H1 (cell line): ENCODE measurements around the gene PODN. TPM values are rescaled to one million over a fixed set of nuclear protein-coding genes. Genes with fewer than 3 reads are reported as not detected.

ENCODE experiments used
- CTCF ChIA-PET: fragments of 300-600 bp; sonication (Branson Sonifier 250); formaldehyde crosslinking; loops from one replicate; lab custom pipeline; 2021; ENCODE audit not compliant: partially characterized antibody; lab: Charles Lee
- POLR2A ChIA-PET: fragments of 300-600 bp; sonication (Branson Sonifier 250); formaldehyde crosslinking; loops from one replicate; lab custom pipeline; 2021; ENCODE audit warnings: inconsistent platforms; ENCODE audit not compliant: partially characterized antibody; lab: Charles Lee
- DNase-seq, 2 experiments: peaks; one replicate each; pipeline versions ENCODE4 v3.0.0 to v3.0.0-alpha.2; 2010 to 2022; ENCODE audit warnings: low spot score in 2 of 2, low read depth in 1 of 2, mixed read lengths in 1 of 2
- FAIRE-seq: peaks from 2 replicates; lab custom pipeline; 2011; peaks lifted over from hg19 to GRCh38; lab: Jason Lieb, UNC
- H2AFZ ChIP-seq: 2 replicates; pipeline ENCODE4 v1.8.1; 2012; ENCODE audit warnings: low read length, inconsistent platforms
- H2AK5ac ChIP-seq: 2 replicates; pipeline ENCODE4 v1.6.1; 2013; ENCODE audit warnings: low read depth, low read length
- H2BK120ac ChIP-seq: replicated peaks from 2 replicates; pipeline ENCODE3; 2013; ENCODE audit warnings: low read depth, low read length, inconsistent platforms
- H2BK12ac ChIP-seq: 2 replicates; pipeline ENCODE4 v1.6.1; 2013; ENCODE audit warnings: low read depth, low read length
- H2BK15ac ChIP-seq: 2 replicates; pipeline ENCODE4 v1.6.1; 2013; ENCODE audit warnings: low read length
- H2BK20ac ChIP-seq: 2 replicates; pipeline ENCODE4 v1.6.1; 2013; ENCODE audit warnings: low read length
- H2BK5ac ChIP-seq: 2 replicates; pipeline ENCODE4 v1.6.1; 2013; ENCODE audit warnings: low read depth, low read length
- H3K14ac ChIP-seq: 2 replicates; pipeline ENCODE4 v1.6.1; 2013; ENCODE audit warnings: inconsistent platforms; ENCODE audit not compliant: insufficient read length
- H3K18ac ChIP-seq: 2 replicates; pipeline ENCODE4 v1.6.1; 2013; ENCODE audit warnings: low read length; ENCODE audit errors: extremely low read depth
- H3K23ac ChIP-seq: 2 replicates; pipeline ENCODE4 v1.6.1; 2013; ENCODE audit warnings: inconsistent platforms; ENCODE audit not compliant: insufficient read length
- H3K23me2 ChIP-seq: 2 replicates; pipeline ENCODE4 v1.6.1; 2013; ENCODE audit warnings: low read depth, low read length
- H3K27ac ChIP-seq: 2 replicates; pipeline ENCODE4 v1.6.1; 2011; ENCODE audit warnings: low read depth, low read length, inconsistent platforms
- H3K27me3 ChIP-seq, 4 experiments: replicated peaks in 1 of 4; 1 replicate in 1 of 4; 2 replicates in 3 of 4; pipeline versions ENCODE4 v1.6.1 to v1.8.1; 2011 to 2013; ENCODE audit warnings: low read length in 3 of 4, mild to moderate bottlenecking in 3 of 4, inconsistent platforms in 2 of 4, mixed read lengths in 2 of 4, moderate library complexity in 1 of 4; ENCODE audit not compliant: control insufficient read depth in 3 of 4, insufficient read depth in 3 of 4; ENCODE audit errors: extremely low read depth in 1 of 4
- H3K36me3 ChIP-seq, 4 experiments: 2 replicates each; pipeline versions ENCODE4 v1.6.1 to v1.8.1; 2011 to 2013; ENCODE audit warnings: mild to moderate bottlenecking in 4 of 4, low read length in 3 of 4, moderate library complexity in 2 of 4, control low read depth in 1 of 4, inconsistent platforms in 1 of 4; ENCODE audit not compliant: insufficient read depth in 4 of 4, control insufficient read depth in 2 of 4
- H3K4ac ChIP-seq: replicated peaks from 2 replicates; pipeline ENCODE3; 2013; ENCODE audit warnings: low read length, low read depth, mixed read lengths, inconsistent platforms; ENCODE audit not compliant: insufficient read length
- H3K4me1 ChIP-seq, 4 experiments: replicated peaks in 1 of 4; 1 replicate in 1 of 4; 2 replicates in 3 of 4; pipeline versions ENCODE4 v1.6.1 to v1.8.1; 2011 to 2013; ENCODE audit warnings: low read length in 3 of 4, inconsistent platforms in 2 of 4, mixed read lengths in 1 of 4; ENCODE audit not compliant: insufficient read depth in 4 of 4, control insufficient read depth in 3 of 4
- H3K4me2 ChIP-seq, 2 experiments: 2 replicates each; pipeline versions ENCODE4 v1.6.1 to v1.8.1; 2011 to 2013; ENCODE audit warnings: low read depth in 2 of 2, low read length in 2 of 2, control low read depth in 1 of 2, inconsistent platforms in 1 of 2, mild to moderate bottlenecking in 1 of 2; ENCODE audit not compliant: insufficient read depth in 1 of 2
- H3K4me3 ChIP-seq, 4 experiments: fragments of 200-600, 300-600 bp in 1 of 4; sonication (generic), shearing (Covaris generic), sonication (Bioruptor Twin) in 1 of 4; 2 replicates each; pipeline versions ENCODE4 v1.5.1 to v1.8.1; 2011 to 2016; ENCODE audit warnings: low read length in 4 of 4, low read depth in 3 of 4, control low read depth in 2 of 4, inconsistent platforms in 2 of 4, mild to moderate bottlenecking in 2 of 4, mixed read lengths in 1 of 4, moderate library complexity in 1 of 4; ENCODE audit not compliant: insufficient read depth in 2 of 4; ENCODE audit errors: extremely low read depth in 1 of 4
- H3K56ac ChIP-seq: replicated peaks from 2 replicates; pipeline ENCODE3; 2013; ENCODE audit warnings: low read depth, mild to moderate bottlenecking, mixed read lengths, low read length, inconsistent platforms; ENCODE audit not compliant: insufficient read length
- H3K79me1 ChIP-seq: 2 replicates; pipeline ENCODE4 v1.6.1; 2013; ENCODE audit warnings: low read depth, low read length, control low read depth
- H3K79me2 ChIP-seq, 2 experiments: 2 replicates each; pipeline versions ENCODE4 v1.6.1 to v1.8.1; 2012 to 2013; ENCODE audit warnings: low read length in 2 of 2, mild to moderate bottlenecking in 2 of 2, inconsistent platforms in 1 of 2; ENCODE audit not compliant: insufficient read depth in 2 of 2, control insufficient read depth in 1 of 2
- H3K9ac ChIP-seq, 4 experiments: replicated peaks in 1 of 4; 1 replicate in 1 of 4; 2 replicates in 3 of 4; pipeline versions ENCODE4 v1.6.1 to v1.8.1; 2011 to 2013; ENCODE audit warnings: low read depth in 3 of 4, low read length in 3 of 4, control low read depth in 2 of 4, mild to moderate bottlenecking in 2 of 4, moderate library complexity in 2 of 4, inconsistent platforms in 1 of 4; ENCODE audit errors: extremely low read depth in 1 of 4
- H3K9me3 ChIP-seq, 2 experiments: 2 replicates each; pipeline versions ENCODE4 v1.6.1 to v1.8.1; 2012 to 2013; ENCODE audit warnings: mild to moderate bottlenecking in 2 of 2, moderate library complexity in 2 of 2, control low read depth in 1 of 2, inconsistent platforms in 1 of 2, low read depth in 1 of 2, low read length in 1 of 2, mixed read lengths in 1 of 2; ENCODE audit not compliant: insufficient read depth in 2 of 2
- H4K20me1 ChIP-seq, 2 experiments: replicated peaks in 1 of 2; 2 replicates each; pipeline versions ENCODE3 to v1.8.1; 2011 to 2013; ENCODE audit warnings: inconsistent platforms in 2 of 2, low read length in 2 of 2, mild to moderate bottlenecking in 1 of 2; ENCODE audit not compliant: insufficient read depth in 2 of 2, control insufficient read depth in 1 of 2
- H4K5ac ChIP-seq: 2 replicates; pipeline ENCODE4 v1.6.1; 2013; ENCODE audit warnings: low read length, low read depth, mixed read lengths, inconsistent platforms; ENCODE audit not compliant: insufficient read length
- H4K8ac ChIP-seq: 2 replicates; pipeline ENCODE4 v1.8.0; 2013; ENCODE audit warnings: mild to moderate bottlenecking, moderate library complexity, low read length, inconsistent platforms; ENCODE audit not compliant: insufficient read depth; ENCODE audit errors: extremely low read depth
- H4K91ac ChIP-seq: replicated peaks from 2 replicates; pipeline ENCODE3; 2013; ENCODE audit warnings: low read length, mixed read lengths, inconsistent platforms; ENCODE audit not compliant: insufficient read length
- ASH2L ChIP-seq: fragments of 200-600, 300-600 bp; sonication (generic); IDR thresholded peaks from one replicate; pipeline ENCODE4 v1.7.1; 2017; ENCODE audit warnings: low read length
- GABPA ChIP-seq: IDR thresholded peaks from 2 replicates; pipeline ENCODE4 v1.6.1; 2011; ENCODE audit warnings: mild to moderate bottlenecking, low read length, moderate library complexity, borderline replicate concordance; ENCODE audit not compliant: insufficient read depth
- JUN ChIP-seq: IDR thresholded peaks from 2 replicates; pipeline ENCODE4 v1.6.1; 2011; ENCODE audit warnings: low read depth, mild to moderate bottlenecking, improper control_type of control experiment, low read length
- JUND ChIP-seq: IDR thresholded peaks from 2 replicates; pipeline ENCODE4 v1.6.1; 2011; ENCODE audit warnings: mild to moderate bottlenecking, improper control_type of control experiment, low read length
- KDM4A ChIP-seq: IDR thresholded peaks from one replicate; pipeline ENCODE4 v1.7.1; 2012; ENCODE audit warnings: low read depth, mild to moderate bottlenecking, moderate library complexity, low read length, inconsistent platforms; ENCODE audit not compliant: severe bottlenecking
- MAFK ChIP-seq: IDR thresholded peaks from 2 replicates; pipeline ENCODE4 v1.6.1; 2012; ENCODE audit warnings: low read depth, mild to moderate bottlenecking, improper control_type of control experiment, low read length
- POU5F1 ChIP-seq: IDR thresholded peaks from 2 replicates; pipeline ENCODE4 v1.6.1; 2011; ENCODE audit warnings: low read depth, mild to moderate bottlenecking, low read length, moderate library complexity
- RNF2 ChIP-seq: fragments of 200-900, 300-1000 bp; sonication (generic); IDR thresholded peaks from 2 replicates; pipeline ENCODE4 v1.7.1; 2016; ENCODE audit warnings: borderline replicate concordance, low read depth, mild to moderate bottlenecking, antibody characterized with exemption, low read length; ENCODE audit not compliant: poor library complexity, severe bottlenecking; ENCODE audit errors: missing control alignments
- SP2 ChIP-seq: IDR thresholded peaks from 2 replicates; pipeline ENCODE4 v1.6.1; 2012; ENCODE audit warnings: mild to moderate bottlenecking, low read length, inconsistent platforms
- SP4 ChIP-seq: IDR thresholded peaks from 2 replicates; pipeline ENCODE4 v1.6.1; 2012; ENCODE audit warnings: low read length, inconsistent platforms
- TAF7 ChIP-seq: optimal IDR thresholded peaks from 2 replicates; pipeline ENCODE3; 2011; ENCODE audit warnings: low read depth, mild to moderate bottlenecking, inconsistent platforms, low read length, moderate library complexity, borderline replicate concordance
- TEAD4 ChIP-seq: IDR thresholded peaks from 2 replicates; pipeline ENCODE4 v1.6.1; 2012; ENCODE audit warnings: low read depth, low read length, inconsistent platforms, mixed read lengths
- ZNF274 ChIP-seq: IDR thresholded peaks from 2 replicates; pipeline ENCODE4 v1.7.0; 2012; ENCODE audit warnings: low read length, borderline replicate concordance; ENCODE audit errors: extremely low read depth
- WGBS, 2 experiments: shearing (Covaris generic) in 1 of 2; methylation state at CpG; one replicate each; pipeline versions ENCODE4 v1.1.6 to v1.1.7; 2013 to 2015; ENCODE audit warnings: low lambda C conversion rate in 2 of 2, mixed read lengths in 2 of 2, inconsistent platforms in 1 of 2, low coverage in 1 of 2, missing lambda C conversion rate in 1 of 2; ENCODE audit not compliant: insufficient replicate concordance in 2 of 2, insufficient coverage in 1 of 2, insufficient read length in 1 of 2; ENCODE audit errors: extremely low coverage in 1 of 2, missing lambda C conversion rate in 1 of 2; 5-methylcytosine and 5-hydroxymethylcytosine counted together
- polyA plus RNA-seq, 7 experiments: library from polyadenylated mRNA; depleted of rRNA in 3 of 7; stranded (reverse) in 5 of 7; unstranded in 2 of 7; fragments of >200 nt in 5 of 7; fragments of 200-250 nt in 2 of 7; gene quantifications; 1 replicate in 5 of 7; 2 replicates in 1 of 7; 4 replicates in 1 of 7; pipeline versions ENCODE4 v1.2.1 to v1.2.3, GENCODE V29; 2011 to 2013; ENCODE audit warnings: missing spikeins in 2 of 7, mixed read lengths in 2 of 7
- total RNA-seq: library from RNA; stranded (reverse); fragmentation: NEBNext Ultra II Directional; extraction: Animal tissue kit (Norgen Biotek cat#: 25700); gene quantifications from 2 replicates; pipeline ENCODE4 v1.2.1, GENCODE V29; 2021
- TF ChIP-seq, protein P1 (sequence below): IDR thresholded peaks from 2 replicates; pipeline ENCODE4 v1.6.1; 2011; ENCODE audit warnings: low read depth, mild to moderate bottlenecking, low read length; ENCODE audit not compliant: insufficient read depth

Gene PODN
- total and polyA plus RNA-seq, 2 of the 8 experiments (the other 6 are each of a cell fraction or from before 2014, with no cell fraction given), result 0.11 to 0.17 TPM

DNA sequence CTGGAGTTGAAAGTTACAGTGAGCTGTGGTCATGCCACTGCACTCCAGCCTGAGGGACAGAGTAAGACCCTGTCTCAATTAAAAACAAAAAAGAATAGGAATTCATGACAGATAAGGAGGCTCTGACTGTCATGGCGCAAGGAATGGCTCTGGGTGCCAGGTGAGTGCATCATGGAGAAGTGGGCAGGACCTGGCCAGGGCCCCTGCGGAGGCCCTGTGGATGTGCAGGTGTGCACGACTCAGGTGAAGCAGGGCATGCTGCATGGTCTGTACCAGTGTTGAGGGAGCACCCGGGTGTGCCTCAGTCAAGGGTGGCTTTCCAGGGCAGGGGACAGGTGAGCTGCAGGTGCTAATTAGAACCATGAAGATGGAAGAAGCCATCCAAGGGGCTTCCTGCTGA is 66.4 kb downstream of the PODN start:
- H3K14ac ChIP-seq, result no peak overlapping the region
- 94% methylated on average over 4 of the region's 4 CpGs; no CpG with 5 or more reads in 1 of the 2 experiments for WGBS, 2 experiments
- no peak overlapping the region for H2BK12ac ChIP-seq
- no peak overlapping the region for H2AK5ac ChIP-seq
- no peak overlapping the region for H2AFZ ChIP-seq
- no peak overlapping the region for H3K23ac ChIP-seq
- H3K9ac ChIP-seq, result no peak overlapping the region
- no peak overlapping the region for H4K91ac ChIP-seq
- ChIA-PET CTCF (interaction anchor here (0.8 kb wide), 1 partner anchor 12 kb away, joined by 3 read pairs; no protein-coding TSS in a partner anchor), POLR2A (no interaction called here)
- H3K23me2 ChIP-seq, result no peaks in the 10 kb centered on the region
- H2BK5ac ChIP-seq, result no peak overlapping the region
- H4K5ac ChIP-seq, result no peak overlapping the region
- H3K9me3 ChIP-seq, result no peaks in the 10 kb centered on the region; a peak in 1 of 4 replicates
- DNase-seq (no peak), FAIRE-seq (no peak)
- H4K8ac ChIP-seq, result no peak overlapping the region
- no peaks in the 10 kb centered on the region for H3K79me1 ChIP-seq
- H2BK20ac ChIP-seq, result no peak overlapping the region
- no peak overlapping the region for H3K4me2 ChIP-seq
- no peak overlapping the region for H3K4ac ChIP-seq
- H3K79me2 ChIP-seq, result no peaks in the 10 kb centered on the region
- H3K56ac ChIP-seq, result no peak overlapping the region
- H2BK120ac ChIP-seq, result no peak overlapping the region
- H2BK15ac ChIP-seq, result no peak overlapping the region
- H4K20me1 ChIP-seq, result no peaks in the 10 kb centered on the region
- no peak overlapping the region for H3K4me3 ChIP-seq
- H3K27ac ChIP-seq, result no peak overlapping the region
- H3K18ac ChIP-seq, result no peak overlapping the region
- no peaks in the 10 kb centered on the region for H3K27me3 ChIP-seq
- H3K4me1 ChIP-seq, result peaks cover 0 to 1% (median 0%) of the 10 kb centered on the region in 4 experiments; a peak in 2 of 7 replicates
- H3K36me3 ChIP-seq, result no peaks in the 10 kb centered on the region
- TF ChIP-seq ZNF274 (no peak), POU5F1 (no peak), TAF7 (no peak), ASH2L (no peak), SP4 (no peak), GABPA (no peak), TEAD4 (no peak), KDM4A (no peak), JUN (no peak), JUND (no peak), SP2 (no peak), MAFK (no peak), RNF2 (no peak)
- TF ChIP-seq, protein P1, sequence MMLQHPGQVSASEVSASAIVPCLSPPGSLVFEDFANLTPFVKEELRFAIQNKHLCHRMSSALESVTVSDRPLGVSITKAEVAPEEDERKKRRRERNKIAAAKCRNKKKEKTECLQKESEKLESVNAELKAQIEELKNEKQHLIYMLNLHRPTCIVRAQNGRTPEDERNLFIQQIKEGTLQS, result no peak
